Heart left ventricle (tissue), 16 donors: Measurements from ENCODE around the gene RBM23. TPM values are rescaled to one million over a fixed set of nuclear protein-coding genes. Genes with fewer than 3 reads are reported as not detected.

ENCODE experiments used
- ATAC-seq, 4 donors: fragments of 200-7000 bp; cut with Tn5 transposase; one replicate each; pipeline ENCODE4 v1.9.1; 2020 to 2022; ENCODE audit warnings: moderate library complexity in 4 of 4, mild to moderate bottlenecking in 3 of 4, moderate number of reproducible peaks in 1 of 4
- DNase-seq, 5 donors: peaks; one replicate each; pipeline ENCODE4 v3.0.0-alpha.2; 2020
- H3K27ac ChIP-seq, 12 donors: fragments of 200-600 bp; sonication (generic) in 4 of 12; one replicate each; pipeline versions ENCODE4 v1.5.0 to v1.8.0; 2016 to 2022; ENCODE audit warnings: mild to moderate bottlenecking in 2 of 12
- H3K27me3 ChIP-seq, 9 donors: fragments of 200-600 bp; sonication (generic) in 2 of 9; one replicate each; pipeline versions ENCODE4 v1.5.1 to v1.8.0; 2016 to 2022; ENCODE audit warnings: mild to moderate bottlenecking in 3 of 9
- H3K36me3 ChIP-seq, 9 donors: fragments of 200-600 bp; sonication (generic) in 2 of 9; one replicate each; pipeline versions ENCODE4 v1.5.0 to v1.8.0; 2018 to 2022; ENCODE audit warnings: mild to moderate bottlenecking in 2 of 9
- H3K4me1 ChIP-seq, 12 donors: fragments of 200-600 bp; sonication (generic) in 4 of 12; one replicate each; pipeline versions ENCODE4 v1.5.0 to v1.8.0; 2016 to 2022; ENCODE audit warnings: mild to moderate bottlenecking in 3 of 12
- H3K4me3 ChIP-seq, 12 donors: fragments of 200-600 bp; sonication (generic) in 4 of 12; one replicate each; pipeline versions ENCODE4 v1.5.0 to v1.8.0; 2017 to 2022; ENCODE audit warnings: mild to moderate bottlenecking in 9 of 12, moderate library complexity in 4 of 12
- H3K9me3 ChIP-seq, 12 donors: fragments of 200-600 bp; sonication (generic) in 4 of 12; one replicate each; pipeline versions ENCODE4 v1.5.0 to v1.8.0; 2016 to 2022; ENCODE audit warnings: mild to moderate bottlenecking in 1 of 12
- POLR2A ChIP-seq, 2 donors: fragments of 450-650 bp; IDR thresholded peaks; one replicate each; pipeline ENCODE4 v1.6.1; 2017; ENCODE audit warnings: antibody characterized with exemption in 2 of 2, mild to moderate bottlenecking in 2 of 2, moderate library complexity in 2 of 2
- WGBS, 4 donors: extraction: QIAGEN DNeasy Blood & Tissue Kit in 2 of 4; methylation state at CpG; one replicate each; pipeline versions ENCODE4 v1.1.5 to v1.1.7; 2013 to 2018; 5-methylcytosine and 5-hydroxymethylcytosine counted together
- intact Hi-C, 10 donors: fragments of 100-400 bp; cut with DNase I; formaldehyde crosslinking; loops; one replicate each; pipeline versions ENCODE4 v1.11.1 to v1.14.2; 2022
- polyA plus RNA-seq, 2 donors: library from polyadenylated mRNA; stranded (reverse); fragments of 200-250 nt; gene quantifications; one replicate each; pipeline ENCODE4 v1.2.3, GENCODE V29; 2013
- total RNA-seq, 9 donors: library from RNA; depleted of rRNA in 2 of 9; stranded (reverse); fragments of >200 nt in 2 of 9; fragmentation: NEBNext Ultra II Directional in 3 of 9; extraction: Animal tissue kit (Norgen Biotek cat#: 25700) in 3 of 9; gene quantifications; one replicate each; pipeline versions ENCODE4 v1.1.0 to v1.2.4, GENCODE V29; 2016 to 2023
- TF ChIP-seq, protein P1 (sequence below), 12 donors: fragments of 200-600 bp; sonication (generic) in 4 of 12; IDR thresholded peaks; one replicate each; pipeline versions ENCODE4 v1.5.0 to v1.8.0; 2018 to 2022; ENCODE audit warnings: antibody characterized with exemption in 12 of 12, mild to moderate bottlenecking in 5 of 12
- donor health status: ischemic (EF 13 %, LVEDD 7.1; RV severe dilation, severe dysfunction).
- donor health status: healthy with polysubstance abuse.
- donor health status: DM: no; HTN: yes; CAD: no.
- donor health status: DM: no; HTN: no; CAD: no.
- donor health status: ischemic (EF 25% LVEDD 6.9; RV normal size, moderate dysfunction).
- donor health status: ischemic (EF 25% LVEDD 5.7; RV mildly dilated, moderate dysfunction).
- donor health status: healthy.
- donor health status: DM: yes; HTN: yes; CAD: no.
- donor health status: ischemic (EF 35%, LVEDD 5.7; RV mildly dilated, moderate dysfunction).
- donor health status: nonischemic (EF 11% LVEDD 7.7; RV severe dilation, severe dysfunction).
- donor health status: DM: yes; HTN: yes; CAD: no.
- donor health status: PGD.
- donor health status: ischemic (EF 29% LVEDD 5.4; RV normal size, mild dysfunction).
- donor health status: nonischemic (EF 23%, LVEDD 6.1; RV moderate dilation, normal function).

RBM23 gene
- total and polyA plus RNA-seq, 11 donors = 14.8 to 52.7 (median 41.6) TPM

DNA sequence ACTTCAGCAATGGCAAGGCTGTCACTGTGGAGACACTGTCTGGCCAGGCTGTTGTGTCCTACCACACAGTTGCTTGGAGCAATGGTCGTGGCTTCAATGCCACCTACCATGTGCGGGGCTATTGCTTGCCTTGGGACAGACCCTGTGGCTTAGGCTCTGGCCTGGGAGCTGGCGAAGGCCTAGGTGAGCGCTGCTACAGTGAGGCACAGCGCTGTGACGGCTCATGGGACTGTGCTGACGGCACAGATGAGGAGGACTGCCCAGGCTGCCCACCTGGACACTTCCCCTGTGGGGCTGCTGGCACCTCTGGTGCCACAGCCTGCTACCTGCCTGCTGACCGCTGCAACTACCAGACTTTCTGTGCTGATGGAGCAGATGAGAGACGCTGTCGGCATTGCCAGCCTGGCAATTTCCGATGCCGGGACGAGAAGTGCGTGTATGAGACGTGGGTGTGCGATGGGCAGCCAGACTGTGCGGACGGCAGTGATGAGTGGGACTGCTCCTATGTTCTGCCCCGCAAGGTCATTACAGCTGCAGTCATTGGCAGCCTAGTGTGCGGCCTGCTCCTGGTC lies 43.1 kb downstream of the RBM23 start:
- WGBS, 4 donors = 94 to 97% (median 96%) methylated on average over 13 to 20 of the region's 20 CpGs
- TF ChIP-seq, protein P1, sequence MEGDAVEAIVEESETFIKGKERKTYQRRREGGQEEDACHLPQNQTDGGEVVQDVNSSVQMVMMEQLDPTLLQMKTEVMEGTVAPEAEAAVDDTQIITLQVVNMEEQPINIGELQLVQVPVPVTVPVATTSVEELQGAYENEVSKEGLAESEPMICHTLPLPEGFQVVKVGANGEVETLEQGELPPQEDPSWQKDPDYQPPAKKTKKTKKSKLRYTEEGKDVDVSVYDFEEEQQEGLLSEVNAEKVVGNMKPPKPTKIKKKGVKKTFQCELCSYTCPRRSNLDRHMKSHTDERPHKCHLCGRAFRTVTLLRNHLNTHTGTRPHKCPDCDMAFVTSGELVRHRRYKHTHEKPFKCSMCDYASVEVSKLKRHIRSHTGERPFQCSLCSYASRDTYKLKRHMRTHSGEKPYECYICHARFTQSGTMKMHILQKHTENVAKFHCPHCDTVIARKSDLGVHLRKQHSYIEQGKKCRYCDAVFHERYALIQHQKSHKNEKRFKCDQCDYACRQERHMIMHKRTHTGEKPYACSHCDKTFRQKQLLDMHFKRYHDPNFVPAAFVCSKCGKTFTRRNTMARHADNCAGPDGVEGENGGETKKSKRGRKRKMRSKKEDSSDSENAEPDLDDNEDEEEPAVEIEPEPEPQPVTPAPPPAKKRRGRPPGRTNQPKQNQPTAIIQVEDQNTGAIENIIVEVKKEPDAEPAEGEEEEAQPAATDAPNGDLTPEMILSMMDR (IDR thresholded peaks at IDR 0.05) = no peak
- no peak for TF ChIP-seq POLR2A (IDR thresholded peaks at IDR 0.05)
- H3K4me3 ChIP-seq = no peak overlapping the region

DNA sequence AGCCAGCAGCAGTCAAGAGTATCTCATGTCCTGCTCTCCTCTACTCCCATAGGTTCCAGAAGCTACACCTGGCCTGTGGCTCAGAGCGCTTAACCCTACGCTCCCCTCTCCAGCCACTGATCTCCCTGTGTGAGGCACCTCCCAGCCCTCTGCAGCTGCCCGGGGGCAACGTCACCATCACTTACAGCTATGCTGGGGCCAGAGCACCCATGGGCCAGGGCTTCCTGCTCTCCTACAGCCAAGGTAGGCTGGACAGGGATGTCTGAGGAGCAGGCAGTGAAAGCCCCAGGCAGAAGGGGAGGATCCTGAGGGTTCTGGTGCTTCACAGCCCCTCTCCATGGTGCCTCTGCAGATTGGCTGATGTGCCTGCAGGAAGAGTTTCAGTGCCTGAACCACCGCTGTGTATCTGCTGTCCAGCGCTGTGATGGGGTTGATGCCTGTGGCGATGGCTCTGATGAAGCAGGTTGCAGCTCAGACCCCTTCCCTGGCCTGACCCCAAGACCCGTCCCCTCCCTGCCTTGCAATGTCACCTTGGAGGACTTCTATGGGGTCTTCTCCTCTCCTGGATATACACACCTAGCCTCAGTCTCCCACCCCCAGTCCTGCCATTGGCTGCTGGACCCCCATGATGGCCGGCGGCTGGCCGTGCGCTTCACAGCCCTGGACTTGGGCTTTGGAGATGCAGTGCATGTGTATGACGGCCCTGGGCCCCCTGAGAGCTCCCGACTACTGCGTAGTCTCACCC lies 43.8 kb downstream of the RBM23 start:
- intact Hi-C loops = no loop called here
- Histone ChIP-seq H3K27me3 (no peaks in the 10 kb centered on the region), H3K4me1 (peaks cover 4 to 29% (median 17%) of the 10 kb centered on the region in 12 donors), H3K36me3 (peaks cover 0 to 69% (median 58%) of the 10 kb centered on the region in 9 donors), H3K4me3 (no peak overlapping the region), H3K9me3 (no peaks in the 10 kb centered on the region), H3K27ac (no peak overlapping the region)
- WGBS, 4 donors = 94 to 97% (median 96%) methylated on average over 9 to 15 of the region's 15 CpGs
- TF ChIP-seq POLR2A (IDR thresholded peaks at IDR 0.05) = no peak
- TF ChIP-seq, protein P1 (IDR thresholded peaks at IDR 0.05) = no peak
- no peak for ATAC-seq
- DNase-seq = no peak

More for the DNA sequence above, 43.1 kb downstream of the RBM23 start:
- no peak for ATAC-seq
- intact Hi-C loops = no loop called here
- H3K27me3 ChIP-seq = no peaks in the 10 kb centered on the region
- H3K27ac ChIP-seq = no peak overlapping the region
- peaks cover 0 to 69% (median 58%) of the 10 kb centered on the region in 9 donors for H3K36me3 ChIP-seq
- no peak for DNase-seq
- peaks cover under 1 to 22% (median 11%) of the 10 kb centered on the region in 12 donors for H3K4me1 ChIP-seq
- H3K9me3 ChIP-seq = no peaks in the 10 kb centered on the region

DNA sequence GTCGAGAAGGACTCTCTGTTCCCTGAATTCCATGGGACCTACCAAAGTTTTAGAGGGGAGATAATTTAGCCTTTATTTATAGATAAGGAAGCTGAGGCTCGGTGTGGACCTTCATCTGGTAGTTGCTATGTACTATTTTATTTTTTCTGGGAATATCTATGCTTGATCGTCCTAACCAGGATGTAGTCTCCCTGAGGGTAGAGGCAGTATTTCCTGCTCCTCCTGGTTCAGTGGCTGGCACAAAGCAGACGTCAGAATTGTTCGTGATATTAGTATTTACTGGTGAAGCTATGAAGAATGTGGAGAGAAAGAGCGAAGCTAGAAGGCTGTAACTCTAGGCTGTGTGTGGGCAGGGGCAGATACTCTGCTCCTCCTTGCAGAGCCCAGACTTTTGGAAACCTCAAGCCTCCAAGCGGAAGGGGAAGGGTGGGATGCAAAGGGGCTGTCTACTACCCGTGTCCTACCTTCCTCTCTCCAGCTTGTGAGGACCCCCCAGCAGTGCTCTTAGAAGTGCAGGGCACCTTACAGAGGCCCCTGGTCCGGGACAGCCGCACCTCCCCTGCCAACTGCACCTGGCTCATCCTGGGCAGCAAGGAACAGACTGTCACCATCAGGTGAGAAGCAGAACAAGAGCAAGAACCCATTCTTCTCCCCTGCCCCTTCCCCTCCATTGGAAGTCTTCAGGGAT lies 46.0 kb downstream of the RBM23 start:
- no peaks in the 10 kb centered on the region for H3K27me3 ChIP-seq
- WGBS, 4 donors = 49 to 55% (median 50%) methylated on average over 9 to 10 of the region's 10 CpGs
- peak overlapping the region in 11 of 12 donors; percentile 90 to 100 (median 99) for H3K27ac ChIP-seq
- H3K36me3 ChIP-seq = peaks cover 0 to 50% (median 49%) of the 10 kb centered on the region in 9 donors
- no peaks in the 10 kb centered on the region for H3K9me3 ChIP-seq
- ATAC-seq (no peak), DNase-seq (no peak)
- intact Hi-C loops = loop anchor here in 4 of 10 donors (1.0 to 5.0 kb wide), 3 partner anchors 27 to 54 kb away; partner anchors contain the start of genes RBM23 (in 2 of the 4) and PRMT5 (in 1 of the 4)
- peak overlapping the region; percentile 66 to 100 (median 95) for H3K4me3 ChIP-seq
- TF ChIP-seq, protein P1 (IDR thresholded peaks at IDR 0.05) = no peak
- no peak for TF ChIP-seq POLR2A (IDR thresholded peaks at IDR 0.05)
- peaks cover 4 to 32% (median 18%) of the 10 kb centered on the region in 12 donors for H3K4me1 ChIP-seq
